NCI-H187 treated with DMSO at 0.1 percent for 48 hours (cell line): ENCODE results near the gene EPS8.
"Not testable (repeated sequence)": the region's sequence is repeated elsewhere in the genome, so short reads cannot be mapped to it uniquely, and the experiment has no call there.

Source experiments
- DNase-seq: peaks from one replicate; lab custom pipeline; 2025; lab: John Stamatoyannopoulos, UW

The EPS8 gene

DNA sequence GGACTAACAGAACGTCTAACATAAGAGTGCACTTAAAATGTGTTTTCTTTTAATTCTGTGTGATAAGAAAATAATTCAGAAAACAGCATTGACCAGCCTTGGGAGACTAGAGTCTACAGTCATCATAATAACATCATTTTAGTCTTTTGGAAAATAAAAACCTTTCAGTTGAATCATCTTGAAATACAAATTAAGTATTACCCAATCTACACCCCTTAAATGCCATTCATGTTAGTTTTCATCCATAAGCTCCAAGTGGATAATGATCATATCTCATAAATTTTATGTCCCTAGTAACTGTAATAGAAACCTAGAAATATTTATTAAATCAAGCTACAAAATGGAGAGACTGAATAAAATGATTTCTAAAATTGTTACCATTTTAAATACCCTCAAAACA, 32.4 kb downstream of the EPS8 start:
- DNase-seq, result no peak

- DNase-seq, result no peak
These were observed 35.0 kb downstream of the EPS8 start for GRCh38 chr12:15754233-15754632.

- DNase-seq, result no peak
These were observed 36.4 kb downstream of the EPS8 start for GRCh38 chr12:15752785-15753184.

DNA sequence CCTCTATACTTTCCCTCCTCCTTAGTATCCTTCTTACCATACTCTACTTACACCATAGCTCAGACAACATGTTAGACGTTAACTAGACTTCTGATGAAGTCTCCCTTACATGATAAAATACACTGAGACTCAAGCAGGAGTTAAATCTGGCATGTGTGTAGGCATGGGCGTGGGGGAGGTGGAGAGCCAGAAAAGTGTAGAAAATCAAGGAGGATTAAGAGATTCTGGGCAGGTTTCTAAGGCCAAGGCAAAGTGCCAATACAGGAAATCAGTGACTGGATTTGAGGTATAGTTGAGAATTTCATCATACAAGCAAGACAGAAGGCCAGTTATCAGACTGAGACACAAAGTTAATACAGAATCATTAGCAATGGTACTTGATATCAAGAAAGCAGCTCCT, 37.4 kb downstream of the EPS8 start:
- no peak for DNase-seq

- DNase-seq, result no peak
These were observed 39.3 kb downstream of the EPS8 start for GRCh38 chr12:15749937-15750336.

- DNase-seq, result not testable (repeated sequence)
These were observed 47.3 kb downstream of the EPS8 start for GRCh38 chr12:15741870-15742269.

GRCh38 chr12:15741082-15741481, 48.1 kb downstream of the EPS8 start:
- DNase-seq, result no peak

DNA sequence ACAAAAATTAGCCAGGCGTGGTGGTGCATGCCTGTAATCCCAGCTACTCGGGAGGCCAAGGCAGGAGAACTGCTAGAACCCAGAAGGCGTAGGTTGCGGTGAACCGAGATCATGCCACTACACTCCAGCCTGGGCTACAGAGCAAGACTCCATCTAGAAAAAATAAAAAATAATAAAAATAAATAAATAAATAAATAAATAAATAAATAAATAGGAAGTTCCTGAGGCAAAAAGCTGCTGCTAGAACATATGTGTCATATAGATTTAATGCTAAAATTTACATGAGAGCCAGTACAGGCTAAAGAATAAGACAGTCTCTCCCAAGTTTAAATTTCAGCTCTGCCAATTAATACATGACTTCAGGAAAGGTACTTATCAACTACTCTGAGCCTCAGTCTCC, 48.8 kb downstream of the EPS8 start:
- not testable (repeated sequence) for DNase-seq

DNA sequence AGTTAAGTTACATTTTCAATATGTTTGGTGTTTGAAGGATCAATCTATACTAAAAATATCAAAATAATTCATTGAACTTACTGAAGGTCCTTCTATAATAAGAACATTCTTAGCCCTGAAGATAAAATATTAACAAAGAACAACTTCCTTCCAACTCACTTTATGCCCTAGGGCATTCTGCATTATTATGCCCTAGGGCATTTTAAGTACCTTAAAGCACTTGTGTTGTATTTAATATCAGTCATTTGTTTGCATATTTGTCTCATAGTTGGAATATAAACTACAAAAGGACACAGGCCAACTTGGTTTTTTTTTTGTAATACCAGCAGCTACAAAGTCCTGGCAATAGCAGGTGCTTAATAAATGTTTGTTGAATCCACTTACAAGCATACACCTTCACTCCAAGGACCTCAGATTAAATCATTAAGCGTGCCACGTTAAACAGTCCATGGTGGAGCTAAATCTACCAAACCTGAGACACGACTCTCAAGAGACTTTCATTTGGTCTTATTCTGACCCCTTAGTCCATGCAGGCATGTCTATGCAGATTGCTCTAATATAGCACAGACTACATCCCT, 50.7 kb downstream of the EPS8 start:
- DNase-seq, result no peak

- DNase-seq, result no peak
These were observed 53.2 kb downstream of the EPS8 start for GRCh38 chr12:15735837-15736615.

GRCh38 chr12:15733136-15733535, 56.1 kb downstream of the EPS8 start:
- DNase-seq, result no peak

DNA sequence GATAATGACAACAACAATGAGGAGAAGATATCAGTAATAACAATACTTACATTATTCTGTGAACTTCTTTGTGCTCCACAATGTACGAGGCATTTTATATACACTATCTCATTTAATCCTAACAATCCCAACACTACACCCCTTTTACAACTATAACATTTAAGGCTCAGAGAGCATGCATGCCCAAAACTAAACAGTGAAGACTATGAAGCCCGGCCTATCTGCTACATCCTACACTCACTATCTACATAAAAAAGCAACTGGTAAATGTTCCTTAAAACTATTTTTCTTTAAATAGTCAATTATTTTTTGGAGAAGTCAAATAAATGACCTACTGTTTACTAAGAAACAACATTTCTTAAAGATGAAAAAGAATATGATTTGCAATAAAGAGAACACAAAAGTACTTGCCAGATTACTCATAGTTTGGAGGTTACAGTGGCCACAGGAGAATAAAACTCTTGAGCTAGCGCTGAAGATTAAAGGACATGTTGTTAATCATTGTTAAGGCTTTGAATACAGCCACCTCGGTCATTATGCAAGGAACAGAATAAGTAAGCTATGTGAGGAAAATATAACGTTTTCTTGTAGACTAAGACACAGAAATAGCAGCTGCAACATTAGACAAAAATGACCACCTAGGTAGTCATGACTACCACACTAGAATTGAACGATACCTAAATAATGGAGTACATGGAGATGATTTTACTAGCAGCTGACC, 56.7 kb downstream of the EPS8 start:
- no peak for DNase-seq

DNA sequence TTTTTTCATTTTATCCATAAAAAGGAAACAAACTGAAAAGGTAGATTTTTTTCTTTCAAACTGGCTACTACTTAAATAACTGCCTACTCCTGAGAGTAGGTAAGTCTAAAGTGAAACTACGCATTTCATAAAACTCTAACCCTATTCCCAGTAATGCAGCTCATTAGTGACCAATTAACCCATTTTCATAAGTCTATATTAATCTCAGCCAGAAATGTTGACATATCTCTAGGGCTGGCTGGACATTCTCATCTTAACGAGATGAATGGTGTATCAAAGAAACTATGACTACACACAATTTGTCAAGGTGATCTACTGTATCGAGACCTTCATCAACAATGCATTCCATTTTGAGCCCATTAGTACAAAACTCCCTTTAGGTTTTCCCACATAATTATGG, 57.2 kb downstream of the EPS8 start:
- DNase-seq, result no peak

DNA sequence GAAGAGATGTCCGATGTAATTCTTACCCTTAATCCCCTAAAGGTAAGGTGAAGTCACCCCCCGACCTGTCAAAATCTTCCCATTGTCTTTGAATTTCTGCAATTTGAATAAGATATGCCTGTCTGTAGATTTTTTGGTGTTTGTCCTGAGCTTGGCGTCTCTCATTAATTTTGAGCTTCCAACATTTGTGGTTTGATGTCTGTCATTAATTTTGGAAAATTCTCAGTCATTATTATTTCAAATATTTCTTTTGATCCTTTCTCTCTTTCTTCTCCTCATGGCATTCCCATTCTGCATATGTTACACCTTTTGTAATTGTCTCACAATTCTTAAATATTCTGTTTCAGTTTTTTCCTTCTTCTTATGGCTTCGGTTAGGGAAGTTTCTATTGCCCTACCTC, 60.1 kb downstream of the EPS8 start:
- DNase-seq, result no peak

GRCh38 chr12:15728118-15728598, 61.0 kb downstream of the EPS8 start:
- DNase-seq, result no peak

DNA sequence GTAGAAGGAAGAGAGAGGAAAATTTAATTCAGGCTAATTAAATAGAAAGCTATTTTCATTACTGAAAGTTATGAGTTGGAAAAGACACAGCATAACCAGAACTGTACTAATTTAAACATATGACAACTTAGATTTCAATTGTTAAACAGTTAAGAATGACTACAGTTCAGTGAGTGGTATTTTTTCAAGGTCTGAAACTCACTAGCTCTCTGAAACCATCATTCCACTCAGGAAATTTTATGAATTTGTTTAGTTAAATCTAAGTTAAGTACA, 62.4 kb downstream of the EPS8 start:
- DNase-seq, result no peak

DNA sequence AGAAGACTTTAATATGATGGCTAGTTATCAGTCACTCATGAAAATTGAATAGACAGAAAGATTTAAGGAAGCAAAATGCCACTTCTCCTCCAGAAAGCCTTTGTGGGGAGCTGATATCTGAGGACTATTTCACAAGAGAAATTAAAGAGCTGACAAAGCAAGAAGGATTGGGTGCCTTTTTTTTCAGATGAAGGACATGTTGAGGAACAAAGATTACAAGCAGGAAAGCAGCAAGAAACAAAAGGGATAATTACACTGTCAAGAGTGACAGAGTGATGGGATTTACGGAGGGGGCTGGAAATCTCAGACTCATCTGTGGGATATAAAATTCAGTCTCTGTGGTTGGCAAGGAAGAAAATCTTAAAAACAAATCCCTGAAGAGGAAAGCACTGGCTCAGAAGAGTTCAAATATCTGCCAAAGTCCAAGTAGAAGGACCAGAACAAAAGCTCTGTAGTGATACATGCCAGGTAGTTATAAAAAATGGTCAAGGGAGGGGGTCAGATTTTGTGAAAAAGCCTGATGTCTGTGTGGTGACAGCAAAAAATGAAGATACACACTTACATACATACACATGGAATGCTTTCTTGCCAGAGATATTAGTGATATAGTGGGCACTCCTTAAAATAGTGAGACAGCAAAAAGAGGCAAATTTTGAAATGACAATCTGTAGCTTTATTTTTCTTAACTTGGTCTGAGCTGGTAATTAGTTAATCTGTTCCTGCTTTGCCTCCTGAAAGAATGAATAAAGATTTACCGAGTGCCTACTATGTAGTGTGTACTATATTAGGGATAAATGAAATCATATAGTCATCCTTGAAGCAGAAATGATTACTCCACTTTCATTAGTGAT, 62.9 kb downstream of the EPS8 start:
- DNase-seq, result no peak

GRCh38 chr12:15722951-15723350, 66.2 kb downstream of the EPS8 start:
- DNase-seq, result no peak

DNA sequence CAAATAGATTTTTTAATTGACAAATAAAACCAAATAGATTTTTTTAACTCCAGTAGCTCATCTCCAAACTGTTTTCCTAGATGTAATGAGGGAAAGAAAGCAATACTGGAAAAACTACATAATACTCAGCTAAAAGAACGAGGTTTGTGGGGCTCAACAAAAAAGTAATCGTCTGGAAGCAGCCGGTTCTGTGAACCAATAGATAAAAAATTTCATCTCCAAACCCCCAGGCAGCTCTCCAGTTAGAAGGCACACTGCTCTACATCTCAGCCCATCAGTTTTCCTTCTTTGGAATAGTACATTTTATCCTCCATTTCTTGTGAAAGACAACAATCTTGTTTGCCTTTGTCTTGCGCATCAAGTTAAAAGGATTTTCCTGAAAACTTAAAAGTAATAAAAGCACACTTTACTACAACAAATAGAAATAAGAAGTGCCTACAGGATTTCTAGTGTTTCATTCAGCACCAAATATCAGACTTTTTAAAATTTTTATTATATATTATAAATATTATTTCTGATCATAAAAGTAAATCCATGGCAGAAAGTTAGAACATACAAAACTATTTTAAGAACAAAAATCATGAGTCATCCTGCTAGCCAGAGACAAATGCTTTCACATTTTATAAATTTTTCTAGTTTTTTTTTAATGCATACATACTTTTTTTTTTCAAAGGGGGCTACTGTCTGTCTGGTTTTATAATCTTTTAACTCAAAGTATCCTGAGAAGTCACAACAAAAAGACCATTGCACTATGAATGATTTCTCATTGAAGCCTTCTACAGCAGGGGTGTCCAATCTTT, 67.7 kb downstream of the EPS8 start:
- DNase-seq, result no peak

- no peak for DNase-seq
These were observed 68.9 kb downstream of the EPS8 start for GRCh38 chr12:15720295-15720694.

DNA sequence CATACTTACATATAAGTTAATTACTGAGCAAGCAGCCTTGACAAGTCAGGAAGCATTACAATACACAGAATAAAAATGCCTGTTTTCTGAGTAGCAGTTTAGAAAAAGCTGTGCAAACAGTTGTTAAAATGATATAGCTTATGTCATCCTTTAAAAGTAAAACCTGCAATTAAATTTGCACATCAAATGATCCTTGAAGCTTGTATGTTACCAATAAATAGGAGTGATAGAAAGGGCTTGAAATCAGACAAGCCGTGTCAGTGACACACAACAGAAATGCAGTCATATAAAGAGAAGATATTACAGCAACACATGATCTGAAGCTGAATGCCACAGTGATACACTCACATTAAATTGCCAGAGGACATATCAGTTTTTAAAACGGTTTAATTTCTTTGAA, 70.0 kb downstream of the EPS8 start:
- no peak for DNase-seq
